ENCODE results near the gene SLC10A7.

The SLC10A7 gene

DNA sequence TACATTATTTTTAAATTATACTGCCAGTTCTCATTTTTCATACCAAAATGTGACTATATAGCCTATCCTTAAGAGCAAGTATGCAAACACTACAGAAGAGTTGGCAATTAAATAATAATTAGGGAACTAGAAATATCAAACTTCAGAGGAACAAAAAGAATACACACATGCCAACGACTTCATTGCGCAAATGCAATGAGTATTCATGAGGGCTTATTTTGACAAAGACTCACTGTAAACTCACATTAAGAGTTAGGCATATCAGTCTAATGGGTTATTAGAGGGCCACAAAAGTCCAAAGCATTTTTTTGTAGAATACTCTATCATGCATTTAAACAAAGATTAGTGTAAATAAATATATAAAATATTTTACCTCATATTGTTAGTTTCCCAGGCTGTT lies 31.6 kb downstream of the SLC10A7 start:
- DNase-seq, result no peak

DNA sequence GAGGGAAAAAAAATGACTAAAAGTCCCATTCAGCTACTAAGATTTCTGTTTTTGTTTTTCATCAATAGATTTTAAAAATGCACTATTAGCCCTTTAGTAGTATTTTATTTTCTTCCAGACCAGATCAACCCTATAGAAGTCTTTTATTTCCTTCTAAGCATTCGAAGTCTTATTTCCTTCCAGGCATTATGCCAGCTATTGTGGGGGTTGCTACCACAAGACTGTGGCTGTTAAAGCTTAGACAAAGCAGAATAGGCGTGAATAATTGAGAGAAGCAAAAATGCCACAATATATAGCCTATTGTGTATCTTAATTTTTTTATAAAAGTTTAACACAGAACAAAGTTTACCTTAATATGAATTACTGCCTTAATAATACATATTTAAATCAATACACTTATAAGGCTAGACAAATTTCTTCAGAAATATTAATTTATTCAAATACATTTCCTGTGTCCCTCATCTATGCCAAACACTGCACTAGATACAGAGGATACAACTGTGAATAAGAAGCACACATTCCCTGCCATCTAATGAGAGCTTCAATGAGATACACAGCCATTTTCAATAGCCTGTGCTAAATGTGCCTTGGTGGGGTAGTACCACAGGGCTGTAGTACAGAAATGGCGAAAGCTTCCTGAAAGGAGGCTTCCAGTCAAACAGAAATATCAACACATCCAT lies 33.1 kb downstream of the SLC10A7 start:
- DNase-seq, result no peak

DNA sequence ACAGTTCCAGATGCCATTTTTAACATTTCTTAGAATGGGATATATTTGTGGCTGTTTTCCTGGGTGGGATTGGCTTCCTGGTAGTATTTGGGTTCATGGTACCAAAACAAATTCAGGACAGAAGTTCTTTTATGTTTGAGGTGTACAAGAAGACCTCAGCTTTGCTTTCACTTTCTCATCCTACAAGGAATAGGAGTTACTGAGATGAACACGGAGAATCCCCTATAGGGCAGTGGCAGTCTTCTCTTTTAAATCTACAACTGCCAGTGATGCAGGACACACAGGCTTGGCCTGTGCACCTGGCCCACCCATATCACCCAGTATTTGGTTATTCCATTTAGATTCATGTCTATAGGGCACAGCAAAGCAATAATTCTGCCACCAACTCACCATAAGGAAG lies 35.2 kb downstream of the SLC10A7 start:
- no peak for DNase-seq

DNA sequence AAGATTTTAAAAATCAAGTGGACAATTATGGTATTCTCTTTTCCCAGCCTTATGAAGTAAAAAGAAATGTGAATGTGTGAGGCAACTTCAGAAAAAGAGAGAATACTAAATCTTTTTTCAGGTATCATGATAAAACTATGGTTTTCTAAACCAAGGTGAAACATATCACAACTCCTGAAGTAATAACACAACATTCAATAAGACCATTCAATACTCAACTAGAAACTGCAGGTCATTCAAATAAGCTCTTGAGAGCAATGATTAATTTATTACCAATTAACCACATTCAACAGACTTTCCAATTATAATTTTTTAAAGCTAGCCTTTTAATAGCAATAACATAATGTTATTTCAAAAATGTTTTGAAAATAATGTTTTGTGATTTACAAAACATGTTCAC lies 35.8 kb downstream of the SLC10A7 start:
- no peak for DNase-seq

DNA sequence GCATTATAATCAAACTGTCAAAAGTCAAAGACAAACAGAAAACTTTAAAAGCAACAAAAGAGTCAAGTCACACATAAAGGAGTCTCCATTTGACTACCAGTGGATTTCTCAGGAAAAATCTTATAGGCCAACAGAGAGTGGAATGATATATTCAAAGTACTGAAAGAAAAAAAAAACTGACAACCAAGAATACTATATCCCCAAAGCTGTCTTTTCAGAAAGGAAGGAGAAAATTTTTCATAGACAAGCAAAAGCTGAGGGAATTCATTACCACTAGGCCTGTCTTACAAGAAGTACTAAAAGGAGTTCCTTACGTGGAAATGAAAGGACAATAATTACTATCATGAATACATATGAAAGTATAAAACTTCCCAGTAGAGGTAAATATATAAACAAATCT lies 39.0 kb downstream of the SLC10A7 start:
- DNase-seq, result no peak

DNA sequence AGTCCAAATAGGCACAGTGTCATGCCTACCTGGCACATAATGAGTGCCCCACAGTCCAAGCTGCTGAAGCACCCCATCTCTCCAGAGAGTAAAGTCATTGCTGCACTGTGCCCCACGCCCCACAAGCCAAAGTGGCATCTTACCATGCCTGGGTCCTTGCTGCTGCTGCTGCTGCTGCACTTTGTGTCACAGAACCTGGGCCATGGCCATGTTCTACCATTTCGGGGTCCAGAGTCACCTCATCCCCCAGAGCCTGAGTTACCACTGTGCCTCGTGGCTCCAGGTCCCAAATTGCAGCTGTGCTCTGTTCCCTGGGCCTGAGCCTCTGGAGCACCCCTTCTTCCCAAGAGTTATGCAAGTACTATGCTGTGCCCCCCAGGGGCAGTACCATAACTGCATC lies 40.5 kb downstream of the SLC10A7 start:
- DNase-seq, result no peak

DNA sequence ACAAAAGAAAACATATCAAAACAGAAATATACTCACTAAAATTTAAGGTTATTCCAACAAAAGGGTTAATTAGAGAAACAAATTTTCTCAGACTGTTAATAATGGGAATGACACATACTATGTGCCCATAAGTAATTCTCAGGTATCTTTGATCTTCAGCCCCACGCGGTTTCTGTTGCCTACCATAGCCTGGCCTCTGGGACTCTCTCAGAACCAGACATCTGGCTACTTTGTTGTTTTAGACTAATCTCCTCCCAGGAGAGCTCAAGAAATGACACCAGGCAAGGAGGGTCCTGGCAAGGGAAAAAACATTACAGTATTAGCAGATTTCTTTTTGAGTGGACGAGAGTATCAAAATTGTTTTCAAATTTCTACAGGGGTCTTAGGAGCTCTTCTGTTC lies 43.7 kb downstream of the SLC10A7 start:
- DNase-seq, result no peak

DNA sequence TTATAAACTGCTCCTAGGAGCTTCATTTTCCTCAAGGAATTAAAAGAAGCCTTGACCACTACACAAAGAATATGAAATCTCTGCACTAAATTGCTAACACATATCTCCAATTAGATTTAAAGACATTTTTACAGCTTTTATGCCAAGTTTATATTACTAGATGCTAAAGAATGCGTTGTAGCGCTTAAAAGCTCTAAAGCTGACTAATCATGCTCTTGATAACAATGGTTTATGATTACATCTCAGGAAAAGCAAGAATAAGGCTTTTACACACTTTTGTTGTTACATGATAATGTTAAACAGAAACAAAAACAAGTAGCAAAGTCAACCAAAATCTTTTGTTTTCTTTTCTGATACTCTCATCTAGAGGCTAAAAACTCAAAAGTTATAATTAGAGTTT lies 44.7 kb downstream of the SLC10A7 start:
- no peak for DNase-seq

DNA sequence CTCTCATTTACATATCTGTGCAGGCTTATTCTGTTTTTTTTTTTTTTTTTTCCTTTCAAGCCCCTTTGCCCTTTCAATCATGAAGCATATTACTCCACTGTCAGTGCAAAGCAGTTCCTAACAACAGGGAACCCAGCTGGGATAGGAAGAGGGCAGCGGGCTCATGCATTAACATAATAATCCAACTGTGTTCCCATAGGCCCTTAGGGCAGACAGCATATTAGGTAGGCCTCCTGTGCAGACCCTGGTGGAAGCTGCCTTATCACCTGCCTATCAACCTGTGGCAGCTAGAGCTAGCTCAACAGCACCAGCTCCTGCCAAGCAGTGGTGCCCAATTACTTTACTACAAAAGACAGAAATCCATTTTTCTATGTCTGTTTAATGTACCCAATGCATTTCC lies 49.3 kb downstream of the SLC10A7 start:
- no peak for DNase-seq

DNA sequence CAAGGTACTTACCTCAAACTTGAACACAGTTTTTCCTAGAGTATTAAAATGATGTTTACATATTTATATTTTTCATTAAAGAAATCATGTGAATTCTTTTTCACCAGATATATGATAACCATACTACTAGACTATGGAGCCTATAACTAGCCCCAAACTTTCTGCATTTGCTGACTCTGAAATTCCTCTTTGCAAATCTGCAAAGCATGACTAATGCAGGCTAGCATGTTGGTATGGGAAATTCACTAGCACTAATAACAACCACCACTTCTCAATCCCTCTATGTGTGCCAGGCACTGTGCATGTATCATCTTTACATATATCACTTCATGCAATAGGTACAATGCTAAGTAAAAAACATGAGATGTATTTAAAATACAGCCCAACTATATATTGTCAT lies 51.1 kb downstream of the SLC10A7 start:
- no peak for DNase-seq

DNA sequence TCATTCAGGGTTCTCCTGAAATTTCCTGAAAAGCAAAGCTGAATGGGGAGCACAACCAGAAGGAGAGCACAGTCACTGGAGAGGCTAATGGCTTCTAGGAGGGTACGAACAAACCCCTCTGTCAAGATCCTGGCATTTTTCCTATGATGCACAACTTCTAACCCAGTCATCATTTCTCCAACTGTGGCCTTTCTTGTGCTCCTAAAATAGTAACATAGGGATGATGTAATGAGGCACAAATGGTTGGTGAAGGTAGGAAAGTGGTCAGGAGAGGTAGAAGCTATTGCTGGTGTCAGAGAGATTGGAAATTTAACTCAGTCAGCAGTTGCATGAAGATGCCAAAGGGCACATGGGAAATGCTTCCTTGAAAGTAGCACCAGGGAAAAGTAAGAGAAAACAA lies 52.7 kb downstream of the SLC10A7 start:
- no peak for DNase-seq

DNA sequence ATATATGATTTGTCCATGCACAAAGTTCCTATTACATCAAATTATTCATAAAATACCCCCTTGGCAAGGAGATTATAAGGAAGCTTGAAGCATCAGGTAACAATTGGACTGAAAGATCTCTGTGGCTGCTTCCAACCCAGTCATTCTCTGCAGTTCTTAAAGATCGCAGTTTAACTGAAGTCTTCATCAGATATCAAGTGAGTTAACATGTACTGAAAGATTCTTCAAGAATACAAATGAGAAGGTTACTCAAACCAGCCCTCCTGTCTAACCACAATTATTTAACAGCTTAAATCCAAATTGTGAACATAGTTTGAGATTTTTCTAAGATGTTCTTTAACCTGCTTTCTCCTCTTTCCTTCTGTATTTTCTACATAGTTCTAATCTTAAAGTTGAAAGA lies 56.1 kb downstream of the SLC10A7 start:
- no peak for DNase-seq

DNA sequence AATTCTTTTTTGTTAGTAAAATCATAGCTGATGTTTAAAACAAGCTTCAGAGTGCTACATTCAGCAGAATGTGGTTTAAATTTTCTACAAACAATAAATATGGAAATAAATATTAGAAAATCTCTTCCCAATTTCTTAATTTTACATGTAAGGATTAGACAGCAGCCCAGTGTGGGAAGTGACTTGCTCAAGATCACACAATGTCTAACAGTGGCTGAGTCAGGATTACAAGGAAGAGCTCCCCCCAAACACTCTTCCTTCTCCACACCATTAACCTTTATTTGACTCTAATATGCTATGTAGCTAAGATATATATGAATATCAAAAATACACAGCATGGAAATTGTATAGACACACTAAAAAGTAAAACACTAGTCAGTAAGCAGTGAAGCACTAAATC lies 59.5 kb downstream of the SLC10A7 start:
- no peak for DNase-seq

DNA sequence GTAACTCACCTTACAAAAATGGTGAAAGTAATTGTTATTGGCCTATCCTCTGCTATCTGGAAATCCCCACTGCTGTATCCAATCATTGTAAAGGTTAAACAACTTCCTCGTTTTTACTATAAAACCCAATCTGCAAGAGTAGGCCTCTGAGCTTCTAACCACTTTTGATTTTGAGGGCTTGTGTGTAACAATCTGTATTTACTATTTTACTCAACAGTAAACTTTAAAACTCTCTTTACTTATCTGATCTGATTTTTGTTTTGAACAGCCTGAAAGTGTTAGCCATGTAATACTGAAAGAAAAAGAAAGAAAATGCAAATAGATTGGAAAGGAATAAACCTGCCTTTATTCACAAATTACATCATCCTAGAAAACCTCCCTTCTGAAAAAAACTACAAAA lies 63.1 kb downstream of the SLC10A7 start:
- no peak for DNase-seq

DNA sequence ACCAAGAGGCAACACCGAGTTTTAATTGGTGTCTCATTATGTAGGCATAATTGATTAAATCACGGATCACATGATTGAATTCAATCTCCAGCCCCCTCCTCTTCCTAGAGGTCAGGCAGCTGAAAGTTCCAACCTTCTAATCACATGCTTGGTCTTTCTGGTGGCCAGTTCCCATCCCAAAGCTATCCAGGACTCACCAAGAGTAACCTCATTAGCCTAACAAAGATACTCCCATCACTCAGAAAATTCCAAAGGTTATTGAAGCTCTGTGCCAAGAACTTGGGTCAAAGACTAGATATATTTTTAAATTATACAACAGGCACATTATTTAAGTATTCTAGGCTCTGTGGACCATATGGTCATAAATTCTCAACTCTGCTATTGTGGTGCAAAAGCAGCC lies 65.1 kb downstream of the SLC10A7 start:
- DNase-seq, result no peak

DNA sequence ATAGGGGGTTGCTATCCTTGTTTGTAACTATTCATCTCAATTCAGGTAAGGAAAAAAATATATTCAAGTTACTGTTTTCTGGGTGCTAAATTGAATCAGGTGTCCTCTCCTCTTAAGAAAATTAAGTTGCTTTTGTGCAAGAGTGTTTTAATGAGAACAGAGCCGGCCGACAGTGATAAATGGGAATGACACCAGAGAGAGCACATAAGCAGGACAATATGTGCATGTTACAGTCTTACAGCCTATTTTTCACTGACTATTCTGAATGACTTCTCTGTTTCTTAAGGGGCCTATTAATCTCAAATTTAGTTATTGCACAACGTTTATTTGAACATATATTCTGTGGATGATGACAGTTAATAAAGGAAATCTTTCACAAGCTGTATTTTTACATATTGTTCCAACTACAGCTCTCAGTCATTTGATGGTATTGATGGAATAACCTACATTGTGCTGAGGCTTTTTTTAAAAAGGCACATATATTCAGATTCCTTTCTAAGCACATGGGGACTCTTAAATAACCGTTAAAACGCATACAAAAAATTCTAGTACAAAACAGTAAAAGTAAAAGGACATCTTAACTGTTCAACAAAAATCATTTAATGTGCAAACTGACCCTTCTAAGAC lies 68.4 kb downstream of the SLC10A7 start:
- DNase-seq, result no peak

DNA sequence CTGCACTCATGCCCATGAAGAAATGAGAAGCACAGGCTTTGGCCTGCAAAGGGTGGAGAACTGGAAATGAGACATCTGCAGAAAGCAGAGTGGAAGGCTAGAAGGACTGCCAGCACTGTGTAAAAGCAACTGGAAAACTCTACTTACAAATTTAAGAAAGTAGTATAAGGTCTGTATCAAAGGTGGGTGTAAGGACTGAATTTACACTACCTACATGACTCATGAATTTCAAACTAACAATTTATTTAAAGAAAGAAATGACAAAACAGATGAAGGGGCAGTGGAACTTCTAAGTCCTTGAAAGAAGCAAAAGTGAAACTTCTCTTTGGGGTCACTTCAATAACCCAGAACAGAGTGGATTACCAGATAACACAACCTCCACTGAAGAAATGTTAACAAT lies 71.2 kb downstream of the SLC10A7 start:
- no peak for DNase-seq

DNA sequence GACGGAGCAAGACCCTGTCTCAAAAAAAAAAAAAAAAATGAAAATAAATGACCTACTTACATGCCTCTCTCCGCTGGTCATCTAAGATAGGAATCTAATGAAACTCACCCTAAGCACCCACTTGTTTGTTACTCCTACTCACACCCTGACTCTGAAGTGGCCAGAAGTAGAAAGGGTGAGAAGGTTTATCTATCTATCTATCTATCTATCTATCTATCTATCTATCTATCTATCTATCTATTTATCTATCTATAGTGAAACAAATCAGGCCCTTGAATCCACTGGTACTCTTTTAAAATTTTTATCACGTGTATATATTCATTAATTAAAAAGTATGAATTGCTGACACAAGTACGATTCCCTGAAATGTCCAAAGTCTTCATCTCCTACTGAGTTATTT lies 75.2 kb downstream of the SLC10A7 start:
- DNase-seq, result no peak

DNA sequence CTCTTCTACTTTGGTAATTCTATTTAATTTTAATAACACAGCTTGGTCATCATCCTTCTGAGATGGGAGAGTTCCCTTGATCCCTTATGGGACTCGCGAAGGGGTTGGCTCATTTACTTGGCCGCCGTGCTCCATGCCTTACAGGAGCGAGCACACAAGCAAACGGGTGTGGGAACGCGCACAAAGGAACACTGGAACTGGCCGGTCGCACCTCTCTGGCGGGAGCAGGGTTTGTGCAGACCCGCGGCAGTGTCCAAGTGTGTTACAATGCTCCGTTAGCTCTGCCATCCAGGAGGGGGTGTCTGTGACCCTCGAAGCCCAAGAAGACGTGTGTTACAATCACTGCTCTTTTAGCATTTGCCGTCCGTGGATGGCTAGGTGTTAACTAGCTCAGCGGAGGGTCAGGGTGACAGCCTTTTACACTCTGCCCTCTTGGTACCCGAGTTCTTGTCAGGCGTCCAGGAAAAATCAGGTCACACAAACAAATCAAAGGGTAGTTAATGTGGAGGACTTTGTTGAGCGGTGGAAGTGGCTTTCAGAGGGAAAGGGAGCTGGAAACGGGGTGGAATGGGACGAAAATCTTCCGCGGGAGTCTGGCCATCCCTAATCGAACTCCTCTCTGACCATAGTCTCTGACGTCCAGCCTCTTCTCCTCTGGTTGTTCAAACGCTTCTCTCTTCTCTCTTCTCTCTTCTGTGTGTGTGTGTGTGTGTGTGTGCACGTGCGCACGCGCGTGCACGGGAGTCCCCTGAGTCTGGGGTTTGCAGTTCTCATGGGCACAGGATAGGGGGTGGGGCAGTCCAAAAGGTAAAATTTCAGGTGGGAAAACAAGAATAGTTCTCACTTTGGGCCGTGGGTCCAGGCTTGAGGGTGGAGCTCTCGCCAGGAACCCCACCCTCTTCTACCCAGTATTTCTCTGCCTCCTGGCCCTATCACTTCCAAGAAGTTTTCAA lies 76.3 kb downstream of the SLC10A7 start:
- no peak for DNase-seq

DNA sequence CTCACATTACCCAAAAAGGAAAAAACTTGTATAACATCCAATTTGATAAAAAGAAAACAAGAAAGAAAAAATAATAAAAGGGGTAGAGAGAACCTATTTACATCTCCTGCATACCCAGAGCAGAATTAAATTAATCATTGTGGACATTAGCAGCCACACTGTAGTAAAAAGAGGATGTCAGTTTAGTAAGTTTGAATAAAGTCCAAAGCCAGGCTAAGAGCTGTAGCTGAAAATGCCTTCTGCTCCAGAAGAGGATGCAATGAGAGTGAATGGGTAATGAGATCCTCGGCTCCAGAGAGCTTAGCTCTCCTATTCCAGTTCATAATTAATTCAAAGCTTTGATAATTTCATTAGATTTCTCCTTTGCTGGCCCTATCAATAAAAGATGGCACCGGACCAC lies 78.2 kb downstream of the SLC10A7 start:
- DNase-seq, result no peak

DNA sequence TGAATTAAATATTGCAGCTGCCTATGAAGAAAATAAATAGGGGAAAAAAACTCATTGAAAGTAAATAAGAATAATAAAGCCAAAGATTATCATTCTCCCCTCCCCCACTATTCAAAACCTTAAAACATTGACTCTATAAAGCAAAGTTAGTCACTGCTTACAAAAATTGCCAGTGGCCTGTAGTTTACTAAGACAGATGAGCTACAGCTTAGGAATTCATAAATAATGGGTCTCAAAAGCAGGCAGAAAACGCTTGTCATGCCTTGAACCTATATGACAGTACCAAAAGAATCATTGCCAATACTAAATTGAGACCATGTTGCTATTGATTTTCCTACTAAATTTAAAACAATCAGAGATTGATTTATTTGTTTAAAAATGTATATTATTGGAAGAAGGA lies 78.9 kb downstream of the SLC10A7 start:
- DNase-seq, result no peak

DNA sequence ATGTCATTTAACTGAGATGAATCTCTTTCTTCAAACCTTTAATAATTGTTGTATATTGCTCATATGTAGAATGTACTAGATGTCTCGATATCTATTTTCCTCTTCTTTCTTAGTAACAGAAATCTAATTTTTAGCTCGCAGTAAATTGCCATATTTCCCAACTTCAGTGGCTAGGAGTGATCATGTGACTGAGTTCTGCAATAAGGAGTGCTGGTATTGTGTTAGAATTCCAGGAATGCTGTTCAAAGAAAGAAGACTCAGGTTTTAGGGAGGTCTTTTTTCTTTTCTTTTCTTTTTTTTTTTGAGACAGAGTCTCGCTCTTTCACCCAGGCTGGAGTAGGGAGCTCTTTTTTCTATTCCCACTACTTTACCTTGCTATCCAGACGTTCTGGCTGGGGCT lies 81.7 kb downstream of the SLC10A7 start:
- no peak for DNase-seq

DNA sequence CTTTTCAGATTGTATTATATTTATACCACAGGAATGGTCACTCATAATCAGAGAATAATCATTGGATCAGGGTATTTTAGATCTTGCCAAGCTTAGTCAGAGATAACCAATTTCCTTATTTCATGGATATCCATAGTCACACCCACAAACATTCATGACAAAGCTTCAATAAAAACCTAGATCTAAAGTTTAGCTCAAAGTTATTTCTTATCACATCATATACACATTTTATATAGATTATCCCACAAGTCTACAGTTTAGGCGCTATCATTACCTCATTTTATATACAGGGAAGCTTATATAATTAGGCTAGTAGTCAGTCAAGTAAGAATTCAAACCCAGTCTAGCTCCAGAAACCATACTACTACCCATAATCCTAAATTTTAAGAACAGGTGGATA lies 82.3 kb downstream of the SLC10A7 start:
- no peak for DNase-seq

DNA sequence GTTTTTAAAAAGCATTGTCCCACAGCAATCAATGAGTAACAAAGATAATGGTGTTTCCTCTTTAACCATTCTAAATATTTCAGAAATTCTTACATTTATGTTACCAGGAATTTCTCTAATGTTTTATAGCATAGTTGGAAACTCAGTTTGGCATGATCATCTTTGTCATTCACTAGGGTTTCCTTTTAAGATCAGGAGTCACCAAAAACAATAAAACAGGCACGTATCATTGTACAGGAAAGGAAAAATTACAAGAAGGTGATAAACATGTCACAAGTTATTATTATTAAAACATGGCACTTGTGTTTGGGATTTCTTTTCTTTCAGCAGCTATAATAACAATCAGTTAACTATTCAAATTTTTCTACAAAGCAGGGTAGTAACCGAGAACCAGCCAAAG lies 84.0 kb downstream of the SLC10A7 start:
- DNase-seq, result no peak

Data from CD4-positive, alpha-beta T cell treated with Interleukin-6 for 4 hours (primary cell).